OCI-LY7 (cell line): ENCODE measurements around the gene OGDH.

Experiments
- EZH2phosphoT487 ChIP-seq: fragments of 200-600 bp; sonication (generic); IDR thresholded peaks from 2 replicates; pipeline ENCODE4 v1.6.1; 2018; ENCODE audit warnings: low read depth, borderline replicate concordance, mild to moderate bottlenecking, mixed run types, antibody characterized with exemption, low read length, moderate library complexity, mixed read lengths
- TF ChIP-seq, protein P1 (sequence below): fragments of 200-600 bp; sonication (generic); conservative IDR thresholded peaks from 2 replicates; pipeline ENCODE4 v1.5.1; 2014; ENCODE audit warnings: mild to moderate bottlenecking, antibody characterized with exemption, low read length, moderate library complexity, mixed read lengths

DNA sequence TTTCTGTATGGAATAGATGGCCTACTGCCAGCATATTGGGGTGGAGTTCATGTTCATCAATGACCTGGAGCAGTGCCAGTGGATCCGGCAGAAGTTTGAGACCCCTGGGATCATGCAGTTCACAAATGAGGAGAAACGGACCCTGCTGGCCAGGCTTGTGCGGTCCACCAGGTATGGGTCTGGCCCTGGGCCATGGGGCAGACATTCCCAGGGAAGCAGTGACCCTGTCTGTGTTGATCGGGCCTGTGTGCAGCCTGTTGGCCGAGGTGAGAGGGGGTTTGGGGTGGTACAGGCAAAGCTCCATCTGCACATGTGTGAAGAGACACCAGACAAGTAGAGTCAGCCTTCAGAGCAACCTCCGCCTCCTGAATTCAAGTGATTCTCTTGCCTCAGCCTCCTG lies 67.3 kb downstream of the OGDH start:
- TF ChIP-seq, protein P1, sequence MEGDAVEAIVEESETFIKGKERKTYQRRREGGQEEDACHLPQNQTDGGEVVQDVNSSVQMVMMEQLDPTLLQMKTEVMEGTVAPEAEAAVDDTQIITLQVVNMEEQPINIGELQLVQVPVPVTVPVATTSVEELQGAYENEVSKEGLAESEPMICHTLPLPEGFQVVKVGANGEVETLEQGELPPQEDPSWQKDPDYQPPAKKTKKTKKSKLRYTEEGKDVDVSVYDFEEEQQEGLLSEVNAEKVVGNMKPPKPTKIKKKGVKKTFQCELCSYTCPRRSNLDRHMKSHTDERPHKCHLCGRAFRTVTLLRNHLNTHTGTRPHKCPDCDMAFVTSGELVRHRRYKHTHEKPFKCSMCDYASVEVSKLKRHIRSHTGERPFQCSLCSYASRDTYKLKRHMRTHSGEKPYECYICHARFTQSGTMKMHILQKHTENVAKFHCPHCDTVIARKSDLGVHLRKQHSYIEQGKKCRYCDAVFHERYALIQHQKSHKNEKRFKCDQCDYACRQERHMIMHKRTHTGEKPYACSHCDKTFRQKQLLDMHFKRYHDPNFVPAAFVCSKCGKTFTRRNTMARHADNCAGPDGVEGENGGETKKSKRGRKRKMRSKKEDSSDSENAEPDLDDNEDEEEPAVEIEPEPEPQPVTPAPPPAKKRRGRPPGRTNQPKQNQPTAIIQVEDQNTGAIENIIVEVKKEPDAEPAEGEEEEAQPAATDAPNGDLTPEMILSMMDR: no peak
- TF ChIP-seq EZH2phosphoT487: no peak
